HEK293 (cell line): ENCODE results near the gene COL24A1.

ENCODE experiments used
- CTCF ChIA-PET: fragments of 350-600 bp; formaldehyde crosslinking; extraction: SDS; loops from one replicate; lab custom pipeline; 2021; ENCODE audit warnings: antibody characterized with exemption; lab: Yijun Ruan, JAX
- POLR2A ChIA-PET: fragments of 300-600 bp; formaldehyde crosslinking; extraction: SDS; loops from one replicate; lab custom pipeline; 2020; ENCODE audit warnings: antibody characterized with exemption, inconsistent platforms; lab: Yijun Ruan, JAX
- H3K27ac ChIP-seq: fragments of 200-500 bp; sonication (Bioruptor generic); 2 replicates; pipeline ENCODE4 v1.5.1; 2014; ENCODE audit warnings: low read depth, low read length, control low read depth, inconsistent platforms; ENCODE audit errors: extremely low read depth
- H3K36me3 ChIP-seq, 2 experiments: fragments of 200-500 bp in 1 of 2; sonication (Bioruptor generic) in 1 of 2; 1 replicate in 1 of 2; 2 replicates in 1 of 2; pipeline ENCODE4 v1.5.1; 2014 to 2017; ENCODE audit warnings: inconsistent platforms in 2 of 2, low read length in 2 of 2; ENCODE audit not compliant: control insufficient read depth in 2 of 2, insufficient read depth in 1 of 2
- H3K4me1 ChIP-seq: fragments of 200-500 bp; sonication (Bioruptor generic); 2 replicates; pipeline ENCODE4 v1.5.1; 2014; ENCODE audit warnings: mild to moderate bottlenecking, low read length, inconsistent platforms; ENCODE audit not compliant: control insufficient read depth, insufficient read depth
- H3K4me3 ChIP-seq: 2 replicates; pipeline ENCODE4 v1.5.1; 2011; ENCODE audit warnings: low read depth, mild to moderate bottlenecking, control low read depth, low read length, moderate library complexity
- H3K9me3 ChIP-seq: fragments of 200-500 bp; sonication (Bioruptor generic); 2 replicates; pipeline ENCODE4 v1.5.1; 2014; ENCODE audit warnings: low read depth, low read length, inconsistent platforms; ENCODE audit not compliant: control insufficient read depth, insufficient read depth
- GFI1B ChIP-seq: fragments of 450-650 bp; formaldehyde crosslinking; IDR thresholded peaks from 2 replicates; pipeline ENCODE4 v1.5.1; 2016; ENCODE audit warnings: missing biosample characterization, missing genetic modification characterization
- GLI2 ChIP-seq: fragments of 450-650 bp; formaldehyde crosslinking; IDR thresholded peaks from 2 replicates; pipeline ENCODE4; 2017; ENCODE audit warnings: missing biosample characterization, missing genetic modification characterization, low read depth, borderline replicate concordance
- HOXC10 ChIP-seq: sonication (generic); formaldehyde crosslinking; IDR thresholded peaks from 2 replicates; pipeline ENCODE4 v1.8.1; 2023; ENCODE audit warnings: mild to moderate bottlenecking, missing genetic modification reagents
- KLF1 ChIP-seq: fragments of 450-650 bp; formaldehyde crosslinking; IDR thresholded peaks from 2 replicates; pipeline ENCODE4 v1.5.1; 2016; ENCODE audit warnings: missing biosample characterization, missing genetic modification characterization
- KLF16 ChIP-seq: fragments of 450-650 bp; formaldehyde crosslinking; IDR thresholded peaks from 2 replicates; pipeline ENCODE4 v1.5.1; 2017; ENCODE audit warnings: missing biosample characterization, missing genetic modification characterization
- KLF9 ChIP-seq: fragments of 450-650 bp; formaldehyde crosslinking; IDR thresholded peaks from 2 replicates; pipeline ENCODE4 v1.5.1; 2016; ENCODE audit warnings: missing biosample characterization, missing genetic modification characterization, low read depth
- PRDM4 ChIP-seq: fragments of 450-650 bp; formaldehyde crosslinking; IDR thresholded peaks from 2 replicates; pipeline ENCODE4 v1.5.1; 2017; ENCODE audit warnings: missing biosample characterization, missing genetic modification characterization
- SP7 ChIP-seq: fragments of 450-650 bp; formaldehyde crosslinking; IDR thresholded peaks from 2 replicates; pipeline ENCODE4 v1.5.1; 2016; ENCODE audit warnings: missing biosample characterization, missing genetic modification characterization
- YY2 ChIP-seq: fragments of 450-650 bp; formaldehyde crosslinking; IDR thresholded peaks from 2 replicates; pipeline ENCODE4 v1.5.1; 2016; ENCODE audit warnings: missing biosample characterization, missing genetic modification characterization
- ZEB2 ChIP-seq: fragments of 450-650 bp; formaldehyde crosslinking; IDR thresholded peaks from 2 replicates; pipeline ENCODE4 v1.5.1; 2016; ENCODE audit warnings: missing biosample characterization, missing genetic modification characterization
- ZNF121 ChIP-seq: fragments of 450-650 bp; formaldehyde crosslinking; IDR thresholded peaks from 2 replicates; pipeline ENCODE4 v1.5.1; 2016; ENCODE audit warnings: missing biosample characterization, missing genetic modification characterization
- ZNF140 ChIP-seq: fragments of 450-650 bp; formaldehyde crosslinking; IDR thresholded peaks from 2 replicates; pipeline ENCODE4 v1.5.1; 2016; ENCODE audit warnings: missing biosample characterization, missing genetic modification characterization
- ZNF146 ChIP-seq: fragments of 450-650 bp; formaldehyde crosslinking; IDR thresholded peaks from 2 replicates; pipeline ENCODE4 v1.5.1; 2016; ENCODE audit warnings: missing biosample characterization, missing genetic modification characterization
- ZNF157 ChIP-seq: fragments of 450-650 bp; formaldehyde crosslinking; IDR thresholded peaks from 2 replicates; pipeline ENCODE4 v1.5.1; 2016; ENCODE audit warnings: missing biosample characterization, missing genetic modification characterization
- ZNF174 ChIP-seq: fragments of 450-650 bp; formaldehyde crosslinking; IDR thresholded peaks from 2 replicates; pipeline ENCODE4 v1.5.0; 2017; ENCODE audit warnings: missing biosample characterization, mild to moderate bottlenecking, missing genetic modification characterization
- ZNF19 ChIP-seq: fragments of 450-650 bp; formaldehyde crosslinking; IDR thresholded peaks from 2 replicates; pipeline ENCODE4; 2016; ENCODE audit warnings: missing biosample characterization, missing genetic modification characterization, low read depth
- ZNF248 ChIP-seq: fragments of 450-650 bp; formaldehyde crosslinking; IDR thresholded peaks from 2 replicates; pipeline ENCODE4 v1.5.1; 2017; ENCODE audit warnings: missing biosample characterization, missing genetic modification characterization
- ZNF280C ChIP-seq: fragments of 450-650 bp; formaldehyde crosslinking; IDR thresholded peaks from 2 replicates; pipeline ENCODE4 v1.5.1; 2016; ENCODE audit warnings: missing biosample characterization, missing genetic modification characterization
- ZNF362 ChIP-seq: fragments of 450-650 bp; formaldehyde crosslinking; IDR thresholded peaks from 2 replicates; pipeline ENCODE4 v1.5.1; 2016; ENCODE audit warnings: missing biosample characterization, missing genetic modification characterization
- ZNF394 ChIP-seq: fragments of 450-650 bp; formaldehyde crosslinking; IDR thresholded peaks from 2 replicates; pipeline ENCODE4 v1.5.1; 2016; ENCODE audit warnings: missing biosample characterization, missing genetic modification characterization, mild to moderate bottlenecking, moderate library complexity, borderline replicate concordance
- ZNF585B ChIP-seq: fragments of 450-650 bp; formaldehyde crosslinking; IDR thresholded peaks from 2 replicates; pipeline ENCODE4 v1.5.1; 2016; ENCODE audit warnings: missing biosample characterization, missing genetic modification characterization
- ZNF600 ChIP-seq: fragments of 450-650 bp; formaldehyde crosslinking; IDR thresholded peaks from 2 replicates; pipeline ENCODE4 v1.5.1; 2016; ENCODE audit warnings: missing biosample characterization, missing genetic modification characterization
- TF ChIP-seq, protein P1 (sequence below): fragments of 450-650 bp; formaldehyde crosslinking; IDR thresholded peaks from 2 replicates; pipeline ENCODE4 v1.5.1; 2016; ENCODE audit warnings: missing biosample characterization, missing genetic modification characterization, borderline replicate concordance
- TF ChIP-seq, protein P2 (sequence below): fragments of 450-650 bp; IDR thresholded peaks from 2 replicates; pipeline ENCODE4 v1.5.1; 2018; ENCODE audit warnings: missing biosample characterization, mild to moderate bottlenecking, missing genetic modification characterization

COL24A1 gene

DNA sequence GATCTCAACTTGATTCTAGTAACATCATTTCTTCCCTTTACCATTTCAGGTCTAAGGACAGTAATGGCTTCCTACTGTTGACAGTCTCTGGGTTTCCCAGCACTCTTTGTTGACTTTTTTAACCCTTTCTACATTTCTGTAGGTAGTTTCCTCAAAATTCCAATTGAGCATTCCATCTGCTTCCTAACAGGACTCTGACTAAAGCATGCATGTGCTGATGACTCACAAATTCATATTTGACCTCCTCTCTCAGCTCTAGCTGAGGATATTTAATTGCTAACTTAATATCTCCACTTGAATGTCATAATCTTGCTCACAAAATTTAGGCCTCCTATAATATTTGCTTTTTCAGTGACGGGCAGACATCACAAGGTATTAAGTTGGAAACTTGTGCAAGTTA lies 355.1 kb downstream of the COL24A1 start:
- Histone ChIP-seq H3K4me1 (no peaks in the 10 kb centered on the region), H3K9me3 (no peaks in the 10 kb centered on the region), H3K27ac (no peak overlapping the region)
- CTCF ChIA-PET: no interaction called here
- POLR2A ChIA-PET: no interaction called here
- no peak for TF ChIP-seq KLF16 (tag by site-specific recombination)
- no peak for TF ChIP-seq KLF1 (tag by site-specific recombination)
- no peak for TF ChIP-seq ZNF600 (tag by site-specific recombination)
- no peak for TF ChIP-seq GLI2 (tag by site-specific recombination)
- no peak for TF ChIP-seq KLF9 (tag by site-specific recombination)
- no peak for TF ChIP-seq ZNF19 (tag by site-specific recombination)
- no peak for TF ChIP-seq ZNF394 (tag by site-specific recombination)
- TF ChIP-seq ZNF362: no peak
- no peak for TF ChIP-seq ZNF146
- TF ChIP-seq ZNF157 (tag by site-specific recombination): no peak
- TF ChIP-seq SP7 (tag by site-specific recombination): no peak
- TF ChIP-seq, all 188 proteins: peak for 0
- Histone ChIP-seq H3K36me3 (no peaks in the 10 kb centered on the region), H3K4me3 (no peak overlapping the region)

DNA sequence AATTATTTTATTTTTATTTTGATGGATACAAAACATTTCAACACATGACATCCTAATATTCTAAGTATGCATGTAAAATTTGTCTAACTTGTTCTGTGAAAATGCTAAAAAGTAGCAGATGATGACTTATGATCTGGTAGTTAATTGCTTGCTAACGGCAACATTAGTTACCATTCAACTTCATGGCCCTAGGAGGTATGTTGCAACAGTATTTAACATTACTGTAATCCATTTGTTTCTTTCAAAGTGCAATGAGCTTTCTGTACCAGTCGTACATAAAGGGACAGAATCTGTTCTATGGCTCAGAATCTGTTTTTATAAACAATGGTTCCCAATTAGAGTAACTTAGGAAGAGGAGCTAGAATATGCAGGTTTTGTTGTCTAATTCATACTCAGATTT lies 356.8 kb downstream of the COL24A1 start:
- TF ChIP-seq ZNF248 (tag by site-specific recombination) (no peak), ZEB2 (tag by site-specific recombination) (no peak), PRDM4 (tag by site-specific recombination) (no peak), YY2 (tag by site-specific recombination) (no peak), ZNF280C (tag by site-specific recombination) (no peak), ZNF140 (tag by site-specific recombination) (no peak), ZNF121 (no peak)
- Histone ChIP-seq H3K27ac (no peak overlapping the region), H3K36me3 (no peaks in the 10 kb centered on the region), H3K4me1 (no peaks in the 10 kb centered on the region), H3K4me3 (no peak overlapping the region), H3K9me3 (no peaks in the 10 kb centered on the region)
- POLR2A ChIA-PET: no interaction called here
- CTCF ChIA-PET: no interaction called here

DNA sequence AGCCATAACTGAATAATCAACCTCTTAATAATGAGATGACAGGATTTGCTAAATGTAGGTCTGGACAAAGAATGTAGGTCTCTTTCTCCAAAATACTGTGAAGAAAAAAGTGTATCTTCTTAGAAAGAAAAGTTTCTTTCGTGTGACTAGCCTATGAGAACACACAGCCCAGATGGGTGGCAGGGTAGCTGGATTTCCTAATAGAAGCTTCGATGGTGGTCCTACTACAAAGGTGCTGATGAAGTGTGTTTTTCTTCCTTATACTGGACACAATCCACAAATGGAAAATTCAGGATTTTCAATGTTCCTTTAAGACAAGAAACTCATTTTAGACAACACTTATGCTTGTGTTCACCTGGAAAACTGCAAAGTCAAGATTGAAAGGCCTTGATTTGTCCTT lies 358.2 kb downstream of the COL24A1 start:
- H3K9me3 ChIP-seq: no peaks in the 10 kb centered on the region
- no peak overlapping the region for H3K27ac ChIP-seq
- ChIA-PET POLR2A (no interaction called here), CTCF (no interaction called here)
- no peak overlapping the region for H3K4me3 ChIP-seq
- no peaks in the 10 kb centered on the region for H3K4me1 ChIP-seq
- H3K36me3 ChIP-seq: no peaks in the 10 kb centered on the region
- TF ChIP-seq ZNF174 (no peak), ZNF585B (tag by site-specific recombination) (no peak), KLF9 (tag by site-specific recombination) (no peak), ZNF19 (tag by site-specific recombination) (no peak), KLF16 (tag by site-specific recombination) (no peak), HOXC10 (CRISPR knock-in tag) (no peak), GFI1B (no peak)
- TF ChIP-seq, protein P1, sequence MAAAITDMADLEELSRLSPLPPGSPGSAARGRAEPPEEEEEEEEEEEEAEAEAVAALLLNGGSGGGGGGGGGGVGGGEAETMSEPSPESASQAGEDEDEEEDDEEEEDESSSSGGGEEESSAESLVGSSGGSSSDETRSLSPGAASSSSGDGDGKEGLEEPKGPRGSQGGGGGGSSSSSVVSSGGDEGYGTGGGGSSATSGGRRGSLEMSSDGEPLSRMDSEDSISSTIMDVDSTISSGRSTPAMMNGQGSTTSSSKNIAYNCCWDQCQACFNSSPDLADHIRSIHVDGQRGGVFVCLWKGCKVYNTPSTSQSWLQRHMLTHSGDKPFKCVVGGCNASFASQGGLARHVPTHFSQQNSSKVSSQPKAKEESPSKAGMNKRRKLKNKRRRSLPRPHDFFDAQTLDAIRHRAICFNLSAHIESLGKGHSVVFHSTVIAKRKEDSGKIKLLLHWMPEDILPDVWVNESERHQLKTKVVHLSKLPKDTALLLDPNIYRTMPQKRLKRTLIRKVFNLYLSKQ: no peak
- TF ChIP-seq, protein P2, sequence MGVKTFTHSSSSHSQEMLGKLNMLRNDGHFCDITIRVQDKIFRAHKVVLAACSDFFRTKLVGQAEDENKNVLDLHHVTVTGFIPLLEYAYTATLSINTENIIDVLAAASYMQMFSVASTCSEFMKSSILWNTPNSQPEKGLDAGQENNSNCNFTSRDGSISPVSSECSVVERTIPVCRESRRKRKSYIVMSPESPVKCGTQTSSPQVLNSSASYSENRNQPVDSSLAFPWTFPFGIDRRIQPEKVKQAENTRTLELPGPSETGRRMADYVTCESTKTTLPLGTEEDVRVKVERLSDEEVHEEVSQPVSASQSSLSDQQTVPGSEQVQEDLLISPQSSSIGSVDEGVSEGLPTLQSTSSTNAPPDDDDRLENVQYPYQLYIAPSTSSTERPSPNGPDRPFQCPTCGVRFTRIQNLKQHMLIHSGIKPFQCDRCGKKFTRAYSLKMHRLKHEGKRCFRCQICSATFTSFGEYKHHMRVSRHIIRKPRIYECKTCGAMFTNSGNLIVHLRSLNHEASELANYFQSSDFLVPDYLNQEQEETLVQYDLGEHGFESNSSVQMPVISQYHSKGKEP (tag by site-specific recombination): no peak
